Measurements from ENCODE around the gene RXRA. TPM values are rescaled to one million over a fixed set of nuclear protein-coding genes. Genes with fewer than 3 reads are reported as not detected.

The RXRA gene
- total and polyA plus RNA-seq, 2 of the 13 experiments (the other 11 are each of a cell fraction or from before 2014, with no cell fraction given) = 18.9 to 29.2 TPM

DNA sequence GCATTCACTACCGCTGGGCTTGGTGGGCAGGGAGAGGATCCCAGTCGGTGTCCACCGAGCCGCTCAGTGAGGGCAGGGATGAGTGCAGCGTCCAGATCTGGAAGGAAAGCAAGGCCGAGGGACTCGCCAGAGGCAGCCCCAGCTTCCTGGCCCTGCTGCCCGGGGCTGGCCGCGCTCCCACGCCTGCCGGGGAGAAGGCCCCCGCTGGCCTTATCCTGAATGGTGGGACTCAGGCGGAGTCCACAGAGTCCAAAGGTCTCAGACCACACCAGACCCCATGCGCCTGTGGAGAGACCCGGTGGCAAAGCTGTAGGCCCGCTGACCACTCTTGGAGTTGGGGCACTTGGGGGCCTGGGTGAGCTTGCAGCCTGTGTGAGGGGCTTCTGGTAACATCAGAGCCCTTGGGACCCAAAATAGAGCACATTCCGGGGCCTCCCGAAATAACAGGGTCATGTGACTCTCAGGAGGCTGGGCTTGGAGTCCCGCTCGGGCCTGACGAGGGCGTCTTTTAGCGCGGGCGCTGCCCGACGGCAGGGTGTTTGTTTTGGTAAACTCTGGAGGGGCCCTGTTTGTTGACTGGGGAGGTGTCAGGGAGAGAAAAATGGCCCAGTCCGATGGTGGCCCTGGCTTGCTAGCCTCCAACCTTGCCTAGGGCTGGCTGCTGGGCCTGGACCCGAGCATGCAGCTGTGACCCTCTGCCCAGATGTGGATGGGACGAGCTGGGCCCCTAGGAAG lies 2.8 kb downstream of the RXRA start (continued):
- TF ChIP-seq MTF1 (CRISPR knock-in tag; IDR thresholded peaks at IDR 0.05) (no peak), MBNL3 (CRISPR knock-in tag; conservative IDR thresholded peaks at IDR 0.05) (no peak), CC2D1A (CRISPR knock-in tag; IDR thresholded peaks at IDR 0.05) (no peak), ARNT (IDR thresholded peaks at IDR 0.05) (no peak), HMGA1 (CRISPR knock-in tag; conservative IDR thresholded peaks at IDR 0.05) (no peak), ZNF749 (CRISPR knock-in tag; IDR thresholded peaks at IDR 0.05; ENCODE audit: borderline replicate concordance) (no peak; the same call in 1 of the 2 replicates), ZNF326 (CRISPR knock-in tag; IDR thresholded peaks at IDR 0.05; ENCODE audit: borderline replicate concordance) (no peak), ONECUT2 (CRISPR knock-in tag; IDR thresholded peaks at IDR 0.05) (no peak), KDM1A (CRISPR knock-in tag; IDR thresholded peaks at IDR 0.05) (no peak), ZFP36 (IDR thresholded peaks at IDR 0.05; ENCODE audit: borderline replicate concordance, low read depth, low read length, partially characterized antibody) (peak; percentile 3), EP300 (IDR thresholded peaks at IDR 0.05; ENCODE audit: low read depth in 2 of 2, low read length in 2 of 2) (0 out of 4 replicates have a peak, but pooled peaks of 1 of the 2 experiments have one; percentile 23), EP300 (CRISPR knock-in tag; IDR thresholded peaks at IDR 0.05; ENCODE audit: borderline replicate concordance) (no peak), ZSCAN12 (CRISPR knock-in tag; IDR thresholded peaks at IDR 0.05) (0 out of 2 replicates have a peak, but pooled peaks have one; percentile 70), ARID2 (CRISPR knock-in tag; IDR thresholded peaks at IDR 0.05; ENCODE audit: borderline replicate concordance) (peak; percentile 93), ZNF337 (CRISPR knock-in tag; IDR thresholded peaks at IDR 0.05; ENCODE audit: borderline replicate concordance, low read depth) (peak; percentile 43; the same call in 1 of the 2 replicates), RNF2 (conservative IDR thresholded peaks at IDR 0.05; ENCODE audit: low read depth) (no peak), POLR2AphosphoS5 (IDR thresholded peaks at IDR 0.05; ENCODE audit: low read depth, low read length) (no peak; the same call in 1 of the 2 replicates), CEBPB (IDR thresholded peaks at IDR 0.05; ENCODE audit: borderline replicate concordance, low read depth, low read length) (no peak), ZNF367 (CRISPR knock-in tag; IDR thresholded peaks at IDR 0.05; ENCODE audit: borderline replicate concordance) (no peak), KDM2A (CRISPR knock-in tag; IDR thresholded peaks at IDR 0.05; ENCODE audit: borderline replicate concordance, low read depth) (0 out of 2 replicates have a peak, but pooled peaks have one; percentile 40)
- TF ChIP-seq, protein P1, sequence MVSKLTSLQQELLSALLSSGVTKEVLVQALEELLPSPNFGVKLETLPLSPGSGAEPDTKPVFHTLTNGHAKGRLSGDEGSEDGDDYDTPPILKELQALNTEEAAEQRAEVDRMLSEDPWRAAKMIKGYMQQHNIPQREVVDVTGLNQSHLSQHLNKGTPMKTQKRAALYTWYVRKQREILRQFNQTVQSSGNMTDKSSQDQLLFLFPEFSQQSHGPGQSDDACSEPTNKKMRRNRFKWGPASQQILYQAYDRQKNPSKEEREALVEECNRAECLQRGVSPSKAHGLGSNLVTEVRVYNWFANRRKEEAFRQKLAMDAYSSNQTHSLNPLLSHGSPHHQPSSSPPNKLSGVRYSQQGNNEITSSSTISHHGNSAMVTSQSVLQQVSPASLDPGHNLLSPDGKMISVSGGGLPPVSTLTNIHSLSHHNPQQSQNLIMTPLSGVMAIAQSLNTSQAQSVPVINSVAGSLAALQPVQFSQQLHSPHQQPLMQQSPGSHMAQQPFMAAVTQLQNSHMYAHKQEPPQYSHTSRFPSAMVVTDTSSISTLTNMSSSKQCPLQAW (CRISPR knock-in tag; IDR thresholded peaks at IDR 0.05) = peak; percentile 51
- TF ChIP-seq, protein P2, sequence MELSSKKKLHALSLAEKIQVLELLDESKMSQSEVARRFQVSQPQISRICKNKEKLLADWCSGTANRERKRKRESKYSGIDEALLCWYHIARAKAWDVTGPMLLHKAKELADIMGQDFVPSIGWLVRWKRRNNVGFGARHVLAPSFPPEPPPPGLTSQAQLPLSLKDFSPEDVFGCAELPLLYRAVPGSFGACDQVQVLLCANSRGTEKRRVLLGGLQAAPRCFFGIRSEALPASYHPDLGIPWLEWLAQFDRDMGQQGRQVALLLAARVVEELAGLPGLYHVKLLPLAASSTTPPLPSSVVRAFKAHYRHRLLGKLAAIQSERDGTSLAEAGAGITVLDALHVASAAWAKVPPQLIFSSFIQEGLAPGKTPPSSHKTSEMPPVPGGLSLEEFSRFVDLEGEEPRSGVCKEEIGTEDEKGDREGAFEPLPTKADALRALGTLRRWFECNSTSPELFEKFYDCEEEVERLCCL (CRISPR knock-in tag; IDR thresholded peaks at IDR 0.05; ENCODE audit: borderline replicate concordance) = peak; percentile 74; the same call in 1 of the 2 replicates
- TF ChIP-seq, protein P3, sequence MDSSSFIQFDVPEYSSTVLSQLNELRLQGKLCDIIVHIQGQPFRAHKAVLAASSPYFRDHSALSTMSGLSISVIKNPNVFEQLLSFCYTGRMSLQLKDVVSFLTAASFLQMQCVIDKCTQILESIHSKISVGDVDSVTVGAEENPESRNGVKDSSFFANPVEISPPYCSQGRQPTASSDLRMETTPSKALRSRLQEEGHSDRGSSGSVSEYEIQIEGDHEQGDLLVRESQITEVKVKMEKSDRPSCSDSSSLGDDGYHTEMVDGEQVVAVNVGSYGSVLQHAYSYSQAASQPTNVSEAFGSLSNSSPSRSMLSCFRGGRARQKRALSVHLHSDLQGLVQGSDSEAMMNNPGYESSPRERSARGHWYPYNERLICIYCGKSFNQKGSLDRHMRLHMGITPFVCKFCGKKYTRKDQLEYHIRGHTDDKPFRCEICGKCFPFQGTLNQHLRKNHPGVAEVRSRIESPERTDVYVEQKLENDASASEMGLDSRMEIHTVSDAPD (CRISPR knock-in tag; IDR thresholded peaks at IDR 0.05) = peak; percentile 92
- TF ChIP-seq, protein P4, sequence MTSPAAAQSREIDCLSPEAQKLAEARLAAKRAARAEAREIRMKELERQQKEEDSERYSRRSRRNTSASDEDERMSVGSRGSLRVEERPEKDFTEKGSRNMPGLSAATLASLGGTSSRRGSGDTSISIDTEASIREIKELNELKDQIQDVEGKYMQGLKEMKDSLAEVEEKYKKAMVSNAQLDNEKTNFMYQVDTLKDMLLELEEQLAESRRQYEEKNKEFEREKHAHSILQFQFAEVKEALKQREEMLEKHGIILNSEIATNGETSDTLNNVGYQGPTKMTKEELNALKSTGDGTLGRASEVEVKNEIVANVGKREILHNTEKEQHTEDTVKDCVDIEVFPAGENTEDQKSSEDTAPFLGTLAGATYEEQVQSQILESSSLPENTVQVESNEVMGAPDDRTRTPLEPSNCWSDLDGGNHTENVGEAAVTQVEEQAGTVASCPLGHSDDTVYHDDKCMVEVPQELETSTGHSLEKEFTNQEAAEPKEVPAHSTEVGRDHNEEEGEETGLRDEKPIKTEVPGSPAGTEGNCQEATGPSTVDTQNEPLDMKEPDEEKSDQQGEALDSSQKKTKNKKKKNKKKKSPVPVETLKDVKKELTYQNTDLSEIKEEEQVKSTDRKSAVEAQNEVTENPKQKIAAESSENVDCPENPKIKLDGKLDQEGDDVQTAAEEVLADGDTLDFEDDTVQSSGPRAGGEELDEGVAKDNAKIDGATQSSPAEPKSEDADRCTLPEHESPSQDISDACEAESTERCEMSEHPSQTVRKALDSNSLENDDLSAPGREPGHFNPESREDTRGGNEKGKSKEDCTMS (CRISPR knock-in tag; conservative IDR thresholded peaks at IDR 0.05) = no peak
